ENCODE results near the gene ABHD2. TPM values are rescaled to one million over a fixed set of nuclear protein-coding genes. Genes with fewer than 3 reads are reported as not detected.
"Not testable (repeated sequence)": the region's sequence is repeated elsewhere in the genome, so short reads cannot be mapped to it uniquely, and the experiment has no call there.

The ABHD2 gene
- total RNA-seq, 6 experiments from 2014 or later: 43.1 to 63.5 (median 51.8) TPM

GRCh38 chr15:89225588-89225987 lies 137.3 kb downstream of the ABHD2 start:
- TF ChIP-seq CTCF (IDR thresholded peaks at IDR 0.05): no peak
- Mint-ChIP-seq H3K4me3 (no peak overlapping the region), H3K36me3 (ENCODE audit: low read depth) (no peaks in the 10 kb centered on the region), H3K9me3 (no peaks in the 10 kb centered on the region), H3K4me1 (ENCODE audit: low read depth) (peaks cover 9% of the 10 kb centered on the region), H3K27me3 (ENCODE audit: insufficient read depth) (peaks cover 7% of the 10 kb centered on the region), H3K27ac (no peak overlapping the region)
- no peak for DNase-seq

GRCh38 chr15:89226359-89227221 lies 138.3 kb downstream of the ABHD2 start:
- Mint-ChIP-seq H3K27ac (no peak overlapping the region), H3K9me3 (no peaks in the 10 kb centered on the region), H3K36me3 (ENCODE audit: low read depth) (no peaks in the 10 kb centered on the region), H3K27me3 (ENCODE audit: insufficient read depth) (peaks cover 4% of the 10 kb centered on the region), H3K4me3 (no peak overlapping the region), H3K4me1 (ENCODE audit: low read depth) (peaks cover 13% of the 10 kb centered on the region)
- no peak for TF ChIP-seq CTCF (IDR thresholded peaks at IDR 0.05)
- DNase-seq: no peak

- H3K27ac Mint-ChIP-seq: no peak overlapping the region
- H3K27me3 Mint-ChIP-seq (ENCODE audit: insufficient read depth): no peaks in the 10 kb centered on the region; the same call in 1 of the 2 replicates
- H3K4me1 Mint-ChIP-seq (ENCODE audit: low read depth): peaks cover 13% of the 10 kb centered on the region
- H3K36me3 Mint-ChIP-seq (ENCODE audit: low read depth): no peaks in the 10 kb centered on the region
- no peak for DNase-seq
- H3K4me3 Mint-ChIP-seq: no peak overlapping the region
- no peaks in the 10 kb centered on the region for H3K9me3 Mint-ChIP-seq
- no peak for TF ChIP-seq CTCF (IDR thresholded peaks at IDR 0.05)
Observed at GRCh38 chr15:89227425-89227824, 139.2 kb downstream of the ABHD2 start.

- Mint-ChIP-seq H3K4me3 (no peak overlapping the region), H3K27me3 (ENCODE audit: insufficient read depth) (peaks cover 3% of the 10 kb centered on the region; the same call in 1 of the 2 replicates), H3K4me1 (ENCODE audit: low read depth) (peaks cover 13% of the 10 kb centered on the region), H3K36me3 (ENCODE audit: low read depth) (no peaks in the 10 kb centered on the region), H3K27ac (no peak overlapping the region), H3K9me3 (no peaks in the 10 kb centered on the region)
- TF ChIP-seq CTCF (IDR thresholded peaks at IDR 0.05): peak; percentile 31; the same call in 1 of the 2 replicates
- DNase-seq: no peak
Observed at GRCh38 chr15:89230277-89230676, 142.0 kb downstream of the ABHD2 start.

- Mint-ChIP-seq H3K4me3 (no peak overlapping the region), H3K36me3 (ENCODE audit: low read depth) (no peaks in the 10 kb centered on the region), H3K27me3 (ENCODE audit: insufficient read depth) (peaks cover 9% of the 10 kb centered on the region), H3K4me1 (ENCODE audit: low read depth) (peaks cover 13% of the 10 kb centered on the region), H3K9me3 (no peaks in the 10 kb centered on the region), H3K27ac (no peak overlapping the region)
- no peak for DNase-seq
- no peak for TF ChIP-seq CTCF (IDR thresholded peaks at IDR 0.05)
Observed at GRCh38 chr15:89231832-89232231, 143.6 kb downstream of the ABHD2 start.

GRCh38 chr15:89239883-89240810 lies 151.9 kb downstream of the ABHD2 start:
- not testable (repeated sequence) for H3K36me3 Mint-ChIP-seq (ENCODE audit: low read depth); H3K27ac Mint-ChIP-seq; H3K4me3 Mint-ChIP-seq; H3K9me3 Mint-ChIP-seq; DNase-seq
- Mint-ChIP-seq H3K4me1 (ENCODE audit: low read depth) (peaks cover 16% of the 10 kb centered on the region), H3K27me3 (ENCODE audit: insufficient read depth) (peaks cover 14% of the 10 kb centered on the region)

Measured in HFFc6 (cell line).